Measurements from ENCODE around the gene SCG5. TPM values are rescaled to one million over a fixed set of nuclear protein-coding genes. Genes with fewer than 3 reads are reported as not detected.

Gene SCG5
- polyA plus RNA-seq, 1 donor: 18.2 TPM

Other genes with a start within 250 kb of the SCG5 start
- gene GOLGA8K, start 238.4 kb upstream of the SCG5 start, polyA plus RNA-seq (ENCODE audit: insufficient read length): 3.6 TPM
- gene GOLGA8O, start 186.1 kb upstream of the SCG5 start, polyA plus RNA-seq (ENCODE audit: insufficient read length): 0.18 TPM
- gene GOLGA8N, start 48.3 kb upstream of the SCG5 start, polyA plus RNA-seq (ENCODE audit: insufficient read length): 35.4 TPM
- 53.0 TPM for gene ARHGAP11A, start 26.2 kb upstream of the SCG5 start, polyA plus RNA-seq (ENCODE audit: insufficient read length)
- gene GREM1, start 76.3 kb downstream of the SCG5 start, polyA plus RNA-seq (ENCODE audit: insufficient read length): 0.52 TPM